GM13976 (cell line): Measurements from ENCODE around the gene TAS1R3.

Experiments
- DNase-seq: peaks from one replicate; pipeline ENCODE4 v3.0.0; 2012; ENCODE audit warnings: low spot score
- CTCF ChIP-seq: IDR thresholded peaks from 2 replicates; pipeline ENCODE4 v1.5.1; 2012; ENCODE audit warnings: borderline replicate concordance, mild to moderate bottlenecking; ENCODE audit not compliant: insufficient read depth; ENCODE audit errors: extremely low read depth, missing control alignments, control extremely low read depth
- in situ Hi-C: fragments of 300-500 bp; cut with MboI; formaldehyde crosslinking; loops from one replicate; pipeline ENCODE4 v1.12.0; 2022; ENCODE audit warnings: low sequenced_read_pairs, mixed read lengths, inconsistent platforms; ENCODE audit not compliant: unreplicated experiment

Gene TAS1R3

GRCh38 chr1:1340185-1340584 lies 9.1 kb downstream of the TAS1R3 start:
- DNase-seq = no peak
- TF ChIP-seq CTCF = no peak
- in situ Hi-C loops = no loop called here

- no peak for DNase-seq
- no peak for TF ChIP-seq CTCF
- in situ Hi-C loops = no loop called here
Measured at GRCh38 chr1:1340791-1341548, 9.9 kb downstream of the TAS1R3 start.

GRCh38 chr1:1341549-1342021 lies 10.5 kb downstream of the TAS1R3 start:
- no peak for TF ChIP-seq CTCF
- DNase-seq = no peak
- in situ Hi-C loops = no loop called here

- TF ChIP-seq CTCF = no peak
- in situ Hi-C loops = no loop called here
- no peak for DNase-seq
Measured at GRCh38 chr1:1342061-1342562, 11.0 kb downstream of the TAS1R3 start.

- in situ Hi-C loops = no loop called here
- no peak for DNase-seq
Measured at GRCh38 chr1:1342584-1343115, 11.6 kb downstream of the TAS1R3 start.

More at GRCh38 chr1:1342584-1343115, 11.6 kb downstream of the TAS1R3 start:
- TF ChIP-seq CTCF = no peak
